SK-N-MC (cell line): Measurements from ENCODE around the gene KATNB1.

Experiments
- EZH2 ChIP-seq: fragments of 200-600 bp; sonication (generic); IDR thresholded peaks from one replicate; pipeline ENCODE4 v1.6.1; 2017; ENCODE audit warnings: antibody characterized with exemption
- FOXP2 ChIP-seq: optimal IDR thresholded peaks from 2 replicates; pipeline ENCODE3; 2011; ENCODE audit warnings: mild to moderate bottlenecking, moderate library complexity; ENCODE audit not compliant: insufficient read depth; ENCODE audit errors: extremely low read length, control extremely low read depth
- POLR2AphosphoS5 ChIP-seq: IDR thresholded peaks from 2 replicates; pipeline ENCODE4 v1.6.1; 2012; ENCODE audit warnings: mild to moderate bottlenecking, low read depth, low read length, borderline replicate concordance

DNA sequence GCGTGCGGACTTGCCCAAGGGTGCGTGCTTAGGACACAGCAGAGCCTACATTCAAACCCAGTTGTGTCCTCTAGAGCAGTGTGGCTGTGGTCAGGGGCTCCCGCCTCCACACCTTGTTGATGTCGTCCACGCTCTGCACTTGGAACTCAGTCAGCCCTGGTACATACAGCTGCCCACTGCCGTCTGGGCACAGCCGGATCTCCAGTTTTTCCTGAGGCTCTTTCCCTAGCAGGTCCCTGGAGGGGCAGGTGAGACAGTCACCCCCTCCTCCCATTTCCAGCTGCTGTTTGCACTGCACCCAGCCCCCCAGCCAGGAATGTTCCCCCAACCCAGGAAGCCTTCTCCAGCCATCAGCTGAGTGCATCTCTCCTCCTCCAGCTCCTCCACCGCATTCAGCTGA is 25.7 kb downstream of the KATNB1 start:
- TF ChIP-seq POLR2AphosphoS5: no peak
- no peak for TF ChIP-seq EZH2
- no peak for TF ChIP-seq FOXP2
